Measurements from ENCODE around the gene CDK19. TPM values are rescaled to one million over a fixed set of nuclear protein-coding genes. Genes with fewer than 3 reads are reported as not detected.

CDK19 gene
- total and polyA plus RNA-seq, 2 of the 4 experiments (the other 2 are of a cell fraction): 6.0 to 6.8 TPM

DNA sequence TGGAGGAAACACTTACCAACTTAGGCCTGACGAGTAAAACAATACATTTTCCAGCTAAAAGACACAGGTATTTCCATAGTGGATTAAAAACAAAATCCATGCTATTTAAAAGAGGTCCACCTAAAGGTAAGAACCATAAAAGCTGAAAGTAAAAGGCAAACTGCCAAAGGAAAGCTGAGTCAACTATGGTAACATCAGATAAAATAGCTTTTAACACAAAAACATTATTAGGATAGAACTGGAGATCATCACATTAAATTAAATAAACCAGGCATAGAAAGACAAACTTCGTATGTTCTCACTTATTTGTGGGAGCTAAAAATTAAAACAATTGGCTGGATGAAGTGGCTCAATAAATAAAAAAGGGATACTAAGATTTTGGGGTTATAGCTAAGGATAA is 172.1 kb downstream of the CDK19 start:
- H3K9ac ChIP-seq (ENCODE audit: low read depth, low read length): no peak overlapping the region
- peaks cover 2% of the 10 kb centered on the region; the same call in 1 of the 2 replicates for H3K4me1 ChIP-seq (ENCODE audit: control insufficient read depth, insufficient read depth, low read length)
- in situ Hi-C loops (cut with MboI; ENCODE audit: low sequenced_read_pairs): no loop called here
- H2BK20ac ChIP-seq (ENCODE audit: low read depth, low read length): no peak overlapping the region
- H3K4me2 ChIP-seq (ENCODE audit: low read depth, low read length): no peak overlapping the region
- no peak overlapping the region for H3K27ac ChIP-seq (ENCODE audit: insufficient read depth, low read length)
- no peak overlapping the region for H3K23ac ChIP-seq (ENCODE audit: low read depth, low read length)
- peaks cover 9% of the 10 kb centered on the region; the same call in 1 of the 2 replicates for H3K36me3 ChIP-seq (ENCODE audit: control insufficient read depth, insufficient read depth, low read length)
- dilution Hi-C loops (cut with HindIII; ENCODE audit: low sequenced_read_pairs, unreplicated experiment): no loop called here
- H3K14ac ChIP-seq (replicated peaks; ENCODE audit: low read depth, low read length): no peak overlapping the region
- POLR2A ChIA-PET (ENCODE audit: unreplicated experiment): no interaction called here
- H3K4me3 ChIP-seq (ENCODE audit: insufficient read depth, low read depth, low read length): no peak overlapping the region
- intact Hi-C loops (cut with micrococcal nuclease): no loop called here
- DNase-seq (peak; percentile 55), ATAC-seq (ENCODE audit: low read depth) (no peak)
- H2BK15ac ChIP-seq (ENCODE audit: low read depth, low read length): no peak overlapping the region
- no TSS peak for BruUV-seq (replicated peaks)
- no peaks in the 10 kb centered on the region; a peak in 1 of 4 replicates for H3K79me1 ChIP-seq (ENCODE audit: low read depth in 1 of 2, low read length in 2 of 2)
- H3K9me1 ChIP-seq (ENCODE audit: insufficient read depth, low read length): peaks cover 2% of the 10 kb centered on the region; the same call in 1 of the 2 replicates
- no peak overlapping the region for H2BK5ac ChIP-seq (ENCODE audit: low read depth, low read length, poor library complexity, severe bottlenecking)
- no peak overlapping the region for H2AK9ac ChIP-seq (replicated peaks; ENCODE audit: low read depth, low read length, poor library complexity)
- no peak overlapping the region for H2AFZ ChIP-seq (replicated peaks; ENCODE audit: low read length, poor library complexity)
- H2BK120ac ChIP-seq (ENCODE audit: low read depth, low read length): no peak overlapping the region
- no peak overlapping the region for H4K5ac ChIP-seq (ENCODE audit: low read depth, low read length)
- TF ChIP-seq RAD21 (IDR thresholded peaks at IDR 0.05; ENCODE audit: low read length) (no peak), BHLHE40 (IDR thresholded peaks at IDR 0.05; ENCODE audit: low read depth, low read length) (no peak), MAFK (IDR thresholded peaks at IDR 0.05; ENCODE audit: low read depth, low read length) (no peak), RCOR1 (IDR thresholded peaks at IDR 0.05; ENCODE audit: insufficient replicate concordance, low read length) (no peak), NFE2L2 (IDR thresholded peaks at IDR 0.05; ENCODE audit: low read depth, low read length) (no peak), ELK1 (IDR thresholded peaks at IDR 0.05; ENCODE audit: borderline replicate concordance, low read depth, low read length) (no peak), RFX5 (IDR thresholded peaks at IDR 0.05; ENCODE audit: low read depth, low read length) (no peak), USF2 (IDR thresholded peaks at IDR 0.05; ENCODE audit: low read depth, low read length) (no peak), CEBPB (IDR thresholded peaks at IDR 0.05; ENCODE audit: low read depth, low read length) (no peak), FOS (IDR thresholded peaks at IDR 0.05; ENCODE audit: low read depth, low read length) (no peak), MAZ (IDR thresholded peaks at IDR 0.05; ENCODE audit: borderline replicate concordance, low read depth, low read length) (no peak), CTCF (conservative IDR thresholded peaks at IDR 0.05; ENCODE audit: low read depth, low read length) (no peak)
- H3K18ac ChIP-seq (ENCODE audit: low read depth, low read length): no peak overlapping the region
- H3K27me3 ChIP-seq (ENCODE audit: control insufficient read depth, insufficient read depth, low read length): no peaks in the 10 kb centered on the region
- H3K56ac ChIP-seq (ENCODE audit: extremely low read depth, insufficient read depth, low read length): no peak overlapping the region
- H4K20me1 ChIP-seq (ENCODE audit: insufficient read depth, low read length): no peaks in the 10 kb centered on the region
- no peak overlapping the region for H2AK5ac ChIP-seq (ENCODE audit: low read depth, low read length)
- CTCF ChIA-PET: no interaction called here
- no peak overlapping the region for H4K91ac ChIP-seq (ENCODE audit: insufficient read depth, low read depth, low read length)
- H3K4ac ChIP-seq (ENCODE audit: low read depth, low read length): no peak overlapping the region
- no peak overlapping the region for H4K8ac ChIP-seq (ENCODE audit: low read depth in 2 of 2, low read length in 2 of 2)
- WGBS, 2 experiments (ENCODE audit: extremely low coverage in 2 of 2, insufficient read length in 1 of 2): no CpG with 5 or more reads among the region's 2 CpGs
- peaks cover 2% of the 10 kb centered on the region; the same call in 1 of the 2 replicates for H3K9me3 ChIP-seq (ENCODE audit: control insufficient read depth, insufficient read depth, low read length)

Data from IMR-90 (cell line).